ENCODE data around the gene ARHGDIA.

Gene ARHGDIA

DNA sequence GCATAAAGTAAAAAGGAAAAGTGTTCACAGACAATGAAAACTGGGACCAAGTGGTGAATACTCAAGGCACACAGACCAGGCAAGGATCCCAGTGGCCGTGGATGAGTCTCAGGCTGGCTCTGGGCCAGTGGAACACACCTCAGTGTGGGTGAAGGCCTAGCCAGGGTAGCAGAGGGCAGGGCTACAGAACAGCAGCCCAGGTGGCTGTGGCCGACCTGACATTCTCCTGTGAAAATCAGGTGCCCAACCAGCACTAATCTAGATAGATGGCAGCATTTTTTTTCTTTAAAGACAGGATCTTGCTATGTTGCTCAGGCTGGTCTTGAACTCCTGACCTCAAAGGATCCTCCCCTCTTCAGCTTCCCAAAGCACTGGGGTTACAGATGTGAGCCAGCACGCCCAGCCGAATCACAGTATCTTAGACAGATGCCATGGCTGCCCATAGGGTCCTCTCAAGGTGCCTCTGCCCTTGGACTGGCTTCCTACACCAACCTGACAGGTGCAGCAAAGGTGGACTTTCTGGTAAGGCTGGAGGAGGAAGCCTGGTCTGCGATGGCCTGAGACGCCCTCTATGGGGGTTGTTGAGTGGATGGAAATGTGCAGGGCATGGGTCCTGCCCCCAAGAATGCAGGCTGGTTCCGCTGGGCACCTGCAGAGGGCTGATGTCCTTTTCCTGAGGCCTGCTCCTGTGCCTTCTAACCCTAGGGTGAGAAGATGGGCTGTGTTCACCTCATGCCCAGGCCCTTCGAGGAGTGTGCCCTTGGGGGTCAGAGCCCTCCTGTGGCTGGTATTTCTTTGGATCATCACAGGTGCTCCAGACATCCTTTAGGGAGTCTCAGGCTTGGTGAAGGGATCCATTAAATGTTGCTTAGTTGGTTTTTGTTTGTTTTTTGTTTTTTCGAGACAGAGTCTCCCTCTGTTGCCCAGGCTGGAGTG, 7.0 kb downstream of the ARHGDIA start:
- no peak for DNase-seq (ENCODE audit: low read depth)

DNA sequence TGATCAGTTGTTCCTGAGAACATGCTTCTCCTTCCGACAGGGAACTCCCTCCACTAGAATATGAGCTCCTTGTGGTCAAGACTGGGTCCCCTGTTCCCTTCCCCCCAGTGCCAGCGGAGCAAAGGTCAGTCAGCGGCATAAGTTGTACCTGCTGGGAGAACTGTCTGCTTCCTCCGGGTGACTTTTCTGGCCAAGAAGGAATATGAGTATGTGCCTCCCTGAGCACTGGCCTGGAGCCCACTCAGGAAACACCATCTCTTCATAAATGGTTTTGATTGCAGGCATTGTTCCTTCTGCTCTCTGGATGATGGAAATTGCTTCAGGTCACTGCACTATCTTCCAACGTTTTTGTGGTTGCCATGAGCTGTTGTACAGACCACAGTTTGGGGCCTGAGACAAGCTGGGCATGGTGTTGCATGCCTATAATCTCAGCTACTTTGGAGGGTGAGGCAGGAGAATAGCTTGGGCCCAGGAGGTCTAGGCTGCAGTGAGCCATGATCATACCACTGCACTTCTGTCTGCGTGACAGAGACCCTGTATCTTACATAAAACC, 7.9 kb downstream of the ARHGDIA start:
- DNase-seq (ENCODE audit: low read depth) = no peak

- DNase-seq (ENCODE audit: low read depth) = peak; percentile 100
Measured at GRCh38 chr17:81860756-81861568, 10.2 kb downstream of the ARHGDIA start.

DNA sequence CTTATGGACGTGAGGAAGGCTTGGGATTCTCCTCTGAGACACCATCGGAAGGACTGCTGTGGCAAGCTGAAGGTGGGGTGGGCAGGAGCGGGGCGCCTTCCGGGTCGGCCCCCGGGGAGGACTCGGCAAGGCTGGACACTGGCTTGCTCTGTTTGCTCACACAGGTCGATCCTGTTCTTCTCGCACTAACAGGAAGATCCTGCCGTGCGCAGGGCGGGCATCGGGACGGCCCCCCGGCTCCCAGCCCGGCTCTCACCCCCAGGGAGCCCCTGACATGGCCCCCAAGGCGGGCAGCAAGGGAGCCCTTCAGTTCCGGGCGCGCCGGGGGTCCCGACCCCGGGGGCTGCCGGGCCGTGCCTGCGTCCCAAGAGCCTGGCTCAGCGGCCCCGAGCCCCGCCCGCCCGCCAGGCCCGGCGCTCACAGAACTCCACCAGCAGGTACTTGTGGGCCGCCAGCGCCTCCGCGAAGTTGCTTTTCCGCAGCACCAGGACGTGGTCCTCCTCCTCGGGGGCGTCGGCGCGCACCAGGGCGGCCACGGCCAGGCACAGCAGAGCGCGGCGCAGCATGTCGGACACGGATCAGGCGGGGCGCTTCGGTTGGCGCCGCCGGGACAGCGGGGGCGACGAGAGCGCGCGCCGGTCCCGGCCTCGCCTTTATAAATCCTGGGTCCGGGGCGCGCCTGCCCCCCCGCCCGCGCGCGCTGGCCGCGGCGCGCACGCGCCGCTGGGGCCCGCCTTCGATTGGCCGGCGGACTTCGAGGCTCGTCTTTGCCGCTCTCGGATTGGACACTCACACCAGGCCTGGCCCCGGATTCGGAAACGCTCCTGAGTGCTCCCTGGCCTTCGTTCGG, 11.0 kb downstream of the ARHGDIA start, which contains the start of gene P4HB:
Gene P4HB (minus strand): TSS at position 630 of the 850 bp plus-strand sequence. CDS start 64 bp downstream, at position 566.
- DNase-seq (ENCODE audit: low read depth) = no peak

DNA sequence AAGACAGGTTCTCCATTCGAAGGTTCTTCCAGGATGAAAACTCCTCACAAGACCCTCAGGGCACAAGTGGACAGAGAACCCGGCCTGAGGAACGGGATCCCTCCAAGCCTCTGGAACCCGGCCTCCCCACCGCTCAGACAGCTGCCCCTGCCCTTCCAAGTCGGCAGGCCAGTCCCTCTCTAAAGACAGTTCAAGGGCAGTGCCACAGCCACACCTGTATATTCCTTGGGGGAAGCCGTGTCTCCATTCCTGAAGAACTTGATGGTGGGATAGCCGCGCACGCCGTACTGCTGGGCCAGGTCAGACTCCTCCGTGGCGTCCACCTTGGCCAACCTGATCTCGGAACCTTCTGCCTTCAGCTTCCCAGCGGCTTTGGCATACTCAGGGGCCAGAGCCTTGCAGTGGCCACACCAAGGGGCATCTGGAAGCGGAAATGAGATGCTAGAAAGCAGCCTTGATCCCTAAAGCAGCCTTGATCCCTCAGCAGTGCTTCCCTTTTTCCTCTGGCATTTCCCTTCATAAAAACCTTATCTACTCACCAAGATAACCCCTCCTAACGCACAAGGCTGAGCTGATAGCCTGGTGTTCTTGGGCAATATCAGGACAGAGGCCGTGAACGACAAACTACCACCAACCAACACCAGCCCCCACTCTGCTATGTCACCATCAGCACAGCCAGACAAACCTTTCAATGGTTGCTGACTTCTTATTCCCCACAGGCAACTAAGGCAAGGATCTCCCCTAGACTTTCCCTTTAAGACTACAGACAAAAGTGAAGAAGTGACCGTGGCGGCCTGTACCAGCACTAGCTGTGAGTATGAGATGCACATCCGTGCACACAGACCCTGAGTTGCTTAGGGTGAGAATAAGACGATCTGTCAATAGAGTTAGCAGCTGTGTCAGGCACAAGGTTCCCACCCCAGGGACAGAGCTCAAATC, 11.9 kb downstream of the ARHGDIA start:
- no peak for DNase-seq (ENCODE audit: low read depth)

DNA sequence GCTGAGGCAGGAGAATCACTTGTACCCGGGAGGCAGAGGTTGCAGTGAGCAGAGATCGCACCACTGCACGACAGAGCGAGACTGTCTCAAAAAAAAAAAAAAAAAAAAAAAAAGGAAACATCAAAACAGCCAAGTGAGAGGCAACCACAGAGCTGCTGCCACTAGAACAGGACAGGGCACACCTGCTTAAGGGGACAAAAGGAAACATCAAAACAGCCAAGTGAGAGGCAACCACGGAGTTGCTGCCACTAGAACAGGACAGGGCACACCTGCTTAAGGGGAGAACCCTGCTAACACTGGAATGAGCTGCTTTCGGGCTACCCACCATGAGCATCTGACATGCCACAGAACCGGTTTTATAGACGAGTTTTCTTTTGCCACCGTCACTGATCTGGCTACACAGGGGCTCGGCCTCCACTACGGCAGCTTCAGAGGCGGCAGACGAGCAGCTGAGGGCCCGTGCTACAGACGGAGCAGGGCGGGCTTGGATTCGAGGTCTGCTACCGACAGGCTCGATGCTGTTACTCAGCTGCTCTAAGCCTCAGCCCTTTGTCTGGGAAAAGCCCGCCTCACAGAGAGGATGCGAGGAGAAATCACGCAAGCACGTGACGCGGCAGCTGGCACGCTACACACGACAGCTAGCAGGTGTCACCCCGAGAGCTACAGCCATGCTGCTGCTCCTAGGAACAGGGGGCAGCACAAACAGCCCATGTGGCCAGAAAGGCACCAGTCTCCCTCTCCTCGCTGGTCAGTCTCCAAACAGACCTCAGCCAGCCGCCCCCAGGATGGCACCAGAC, 12.8 kb downstream of the ARHGDIA start:
- DNase-seq (ENCODE audit: low read depth) = no peak

DNA sequence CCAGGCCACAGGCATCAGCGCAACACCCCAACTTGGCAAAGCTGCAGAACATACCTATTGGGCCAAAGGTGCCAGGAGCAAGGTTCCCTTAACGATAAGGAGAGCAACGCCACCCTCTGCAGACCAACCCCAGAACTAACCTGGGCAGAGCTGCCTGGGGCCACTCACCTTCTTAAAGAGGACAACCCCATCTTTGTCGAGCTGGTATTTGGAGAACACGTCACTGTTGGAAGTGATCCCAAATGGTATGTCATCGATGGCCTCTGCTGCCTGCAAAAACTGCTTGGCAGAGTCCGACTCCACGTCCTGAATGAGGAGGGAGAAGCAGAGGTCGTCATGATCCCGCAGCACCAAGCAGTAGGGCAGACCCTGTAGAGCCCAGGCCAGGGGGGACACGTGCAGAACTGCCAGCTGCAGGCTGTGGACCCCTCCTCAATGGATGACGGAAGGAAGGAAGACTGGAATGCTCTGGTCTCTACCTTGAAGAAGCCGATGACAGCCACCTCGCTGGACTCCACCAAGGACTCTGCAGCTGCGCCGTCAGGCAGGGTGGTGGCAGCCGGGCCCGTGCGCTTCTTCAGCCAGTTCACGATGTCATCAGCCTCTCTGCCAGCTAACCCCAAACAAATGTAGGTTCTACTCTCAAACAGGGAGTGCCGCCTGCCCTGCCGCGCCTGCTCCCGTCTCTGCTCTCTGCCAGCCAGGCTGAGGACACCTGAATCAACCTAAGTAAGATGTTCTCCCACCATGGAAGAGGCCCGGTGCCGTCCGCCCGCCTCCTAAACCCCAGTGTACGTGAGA, 16.0 kb downstream of the ARHGDIA start:
- no peak for DNase-seq (ENCODE audit: low read depth)

- no peak for DNase-seq (ENCODE audit: low read depth)
Measured at GRCh38 chr17:81852237-81852636, 18.9 kb downstream of the ARHGDIA start.

DNA sequence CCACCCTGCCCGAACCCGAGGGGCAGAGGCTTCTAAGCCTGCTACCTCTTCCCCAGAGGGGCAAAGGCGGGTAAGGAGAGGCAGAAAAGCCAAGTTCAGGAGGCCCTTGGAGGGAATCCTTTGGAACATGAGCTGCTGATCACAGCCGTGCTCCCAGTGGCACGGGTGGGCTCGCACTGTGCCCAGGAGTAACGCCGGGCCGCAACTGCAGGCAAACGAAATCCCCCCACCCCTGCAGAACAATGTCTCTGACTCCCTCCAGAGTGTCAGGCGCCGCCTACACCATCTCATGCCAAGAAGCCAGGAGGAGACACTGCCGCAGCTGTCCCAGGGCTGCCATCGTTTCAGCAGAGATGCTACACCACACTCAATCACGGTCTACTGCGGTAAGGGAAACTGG, 19.7 kb downstream of the ARHGDIA start:
- DNase-seq (ENCODE audit: low read depth) = no peak

- DNase-seq (ENCODE audit: low read depth) = no peak
Measured at GRCh38 chr17:81849457-81849856, 21.7 kb downstream of the ARHGDIA start.

- no peak for DNase-seq (ENCODE audit: low read depth)
Measured at GRCh38 chr17:81846743-81847689, 24.1 kb downstream of the ARHGDIA start.

DNA sequence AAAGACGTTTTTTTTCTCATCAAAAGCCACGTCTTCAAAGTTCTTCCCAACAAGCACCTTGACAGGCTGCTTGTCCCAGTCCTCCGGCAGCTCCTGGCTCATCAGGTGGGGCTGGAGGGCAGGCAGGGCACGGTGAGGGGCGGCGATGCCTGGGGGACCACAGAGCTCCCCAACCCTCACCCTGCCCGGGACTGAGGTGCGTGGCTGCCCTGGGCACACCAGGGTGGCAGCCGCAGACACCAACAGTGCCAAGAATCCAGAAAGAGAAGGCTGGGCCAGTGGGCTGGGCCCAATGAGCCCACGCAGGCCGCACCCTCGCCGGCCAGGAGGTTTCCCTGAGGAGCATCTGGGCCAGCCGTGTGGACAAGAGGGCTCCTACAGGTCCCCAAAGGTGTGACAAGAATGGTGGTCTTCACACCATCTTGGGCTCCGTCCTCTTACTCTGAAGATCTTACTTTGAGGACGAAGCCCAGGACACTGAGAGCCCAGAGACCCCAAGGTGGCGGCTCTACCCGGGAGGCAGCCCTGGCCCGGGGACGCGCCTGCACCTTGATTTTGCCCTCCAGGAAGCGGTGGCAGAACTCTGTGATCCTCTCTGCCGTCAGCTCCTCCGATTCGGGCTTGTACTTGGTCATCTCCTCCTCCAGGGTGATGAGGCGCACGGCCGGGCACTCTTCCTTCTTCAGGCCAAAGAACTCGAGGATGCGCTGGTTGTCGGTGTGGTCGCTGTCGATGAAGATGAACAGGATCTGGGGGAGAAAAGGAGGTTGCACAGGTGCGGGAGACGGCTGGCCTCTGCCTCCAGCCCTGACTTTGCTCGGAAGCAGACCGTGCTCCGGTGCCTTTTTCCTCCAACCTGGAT, 25.0 kb downstream of the ARHGDIA start:
- DNase-seq (ENCODE audit: low read depth) = no peak

GRCh38 chr17:81845361-81845760, 25.8 kb downstream of the ARHGDIA start:
- no peak for DNase-seq (ENCODE audit: low read depth)

DNA sequence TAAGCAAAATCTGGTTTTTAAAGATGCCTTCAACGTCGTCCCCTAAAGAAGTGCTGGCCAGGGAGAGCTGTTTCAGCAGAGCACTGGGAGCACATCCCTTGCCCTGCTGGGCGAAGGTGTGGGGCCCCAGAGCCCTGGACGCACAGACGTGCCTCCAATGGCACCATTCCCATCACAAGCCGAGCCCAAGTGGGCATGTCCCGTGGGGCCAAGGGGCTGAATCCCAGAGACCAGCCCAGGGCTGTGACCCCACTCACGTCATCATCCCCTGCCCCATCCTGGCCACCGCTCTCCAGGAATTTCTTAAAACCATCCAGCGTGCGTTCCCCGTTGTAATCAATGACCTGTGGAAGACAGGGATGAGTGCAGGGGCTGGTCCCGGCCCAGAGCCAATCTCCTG, 26.2 kb downstream of the ARHGDIA start:
- DNase-seq (ENCODE audit: low read depth) = no peak

- no peak for DNase-seq (ENCODE audit: low read depth)
Measured at GRCh38 chr17:81844327-81844851, 26.7 kb downstream of the ARHGDIA start.

- DNase-seq (ENCODE audit: low read depth) = no peak
Measured at GRCh38 chr17:81843713-81844326, 27.3 kb downstream of the ARHGDIA start.
